Mesenchymal stem cell (in vitro differentiated cells and primary cell): ENCODE results near the gene THSD7A.

Source experiments
- DNase-seq: peaks from one replicate; pipeline ENCODE4 v3.0.0-alpha.2; 2013
- H2AFZ ChIP-seq: one replicate; pipeline ENCODE4 v1.6.1; 2013; ENCODE audit warnings: low read depth, mild to moderate bottlenecking, control low read depth, inconsistent platforms, low read length, moderate library complexity
- H2AK5ac ChIP-seq: 2 replicates; pipeline ENCODE4 v1.6.1; 2013; ENCODE audit warnings: low read length, moderate library complexity, mild to moderate bottlenecking, inconsistent platforms; ENCODE audit not compliant: severe bottlenecking
- H2BK120ac ChIP-seq: one replicate; pipeline ENCODE4 v1.6.1; 2013; ENCODE audit warnings: low read depth, mild to moderate bottlenecking, inconsistent platforms, low read length, moderate library complexity
- H2BK12ac ChIP-seq, 2 experiments: one replicate each; pipeline ENCODE4 v1.6.1; 2013; ENCODE audit warnings: inconsistent platforms in 2 of 2, low read length in 2 of 2, mild to moderate bottlenecking in 2 of 2, moderate library complexity in 2 of 2, control low read depth in 1 of 2
- H2BK15ac ChIP-seq: one replicate; pipeline ENCODE4 v1.6.1; 2013; ENCODE audit warnings: mild to moderate bottlenecking, low read depth, inconsistent platforms; ENCODE audit not compliant: poor library complexity, severe bottlenecking
- H2BK5ac ChIP-seq: 2 replicates; pipeline ENCODE4 v1.6.1; 2013; ENCODE audit warnings: low read depth, mild to moderate bottlenecking, low read length, control low read depth, inconsistent platforms; ENCODE audit not compliant: poor library complexity, severe bottlenecking
- H3K14ac ChIP-seq, 2 experiments: one replicate each; pipeline ENCODE4 v1.6.1; 2013; ENCODE audit warnings: inconsistent platforms in 2 of 2, low read length in 2 of 2, control low read depth in 1 of 2, mild to moderate bottlenecking in 1 of 2, moderate library complexity in 1 of 2
- H3K18ac ChIP-seq, 2 experiments: one replicate each; pipeline ENCODE4 v1.6.1; 2013; ENCODE audit warnings: inconsistent platforms in 2 of 2, low read length in 2 of 2, control low read depth in 1 of 2, low read depth in 1 of 2, mild to moderate bottlenecking in 1 of 2
- H3K23ac ChIP-seq, 2 experiments: one replicate each; pipeline ENCODE4 v1.6.1; 2013; ENCODE audit warnings: inconsistent platforms in 2 of 2, low read length in 2 of 2, mild to moderate bottlenecking in 2 of 2, moderate library complexity in 2 of 2, control low read depth in 1 of 2
- H3K27ac ChIP-seq: 2 replicates; pipeline ENCODE4 v1.5.1; 2013; ENCODE audit warnings: mild to moderate bottlenecking, moderate library complexity, low read length, control low read depth, inconsistent platforms; ENCODE audit not compliant: poor library complexity, severe bottlenecking
- H3K27me3 ChIP-seq, 2 experiments: 2 replicates each; pipeline versions ENCODE4 v1.6.1 to v1.7.0; 2013; ENCODE audit warnings: low read length in 2 of 2, mild to moderate bottlenecking in 2 of 2, moderate library complexity in 2 of 2, control low read depth in 1 of 2, inconsistent platforms in 1 of 2; ENCODE audit not compliant: control insufficient read depth in 1 of 2, insufficient read depth in 1 of 2
- H3K36me3 ChIP-seq, 2 experiments: 2 replicates each; pipeline versions ENCODE4 v1.6.1 to v1.7.0; 2013; ENCODE audit warnings: low read length in 2 of 2, control low read depth in 1 of 2, inconsistent platforms in 1 of 2, low read depth in 1 of 2, mild to moderate bottlenecking in 1 of 2; ENCODE audit not compliant: insufficient read depth in 2 of 2, control insufficient read depth in 1 of 2
- H3K4ac ChIP-seq, 2 experiments: one replicate each; pipeline ENCODE4 v1.6.1; 2013; ENCODE audit warnings: inconsistent platforms in 2 of 2, low read length in 2 of 2, mild to moderate bottlenecking in 2 of 2, moderate library complexity in 2 of 2, control low read depth in 1 of 2, low read depth in 1 of 2
- H3K4me1 ChIP-seq: 2 replicates; pipeline ENCODE4 v1.6.1; 2013; ENCODE audit warnings: low read depth, low read length, control low read depth; ENCODE audit not compliant: control insufficient read depth, insufficient read depth
- H3K4me2 ChIP-seq: 2 replicates; pipeline ENCODE4 v1.6.1; 2013; ENCODE audit warnings: low read length, mild to moderate bottlenecking, inconsistent platforms; ENCODE audit not compliant: poor library complexity, severe bottlenecking
- H3K4me3 ChIP-seq, 2 experiments: 2 replicates each; pipeline versions ENCODE4 v1.5.1 to v1.7.0; 2013; ENCODE audit warnings: low read length in 2 of 2, mild to moderate bottlenecking in 2 of 2, control low read depth in 1 of 2, low read depth in 1 of 2; ENCODE audit not compliant: insufficient read depth in 1 of 2
- H3K79me1 ChIP-seq: replicated peaks from 2 replicates; pipeline ENCODE4 v1.6.1; 2013; ENCODE audit warnings: mild to moderate bottlenecking, control low read depth, low read length, inconsistent platforms; ENCODE audit not compliant: poor library complexity, severe bottlenecking
- H3K9ac ChIP-seq: 2 replicates; pipeline ENCODE4 v1.7.0; 2013; ENCODE audit warnings: mild to moderate bottlenecking, low read length, moderate library complexity
- H3K9me3 ChIP-seq: 2 replicates; pipeline ENCODE4 v1.7.0; 2013; ENCODE audit warnings: mild to moderate bottlenecking, low read length; ENCODE audit not compliant: control insufficient read depth
- H4K8ac ChIP-seq: one replicate; pipeline ENCODE4 v1.6.1; 2013; ENCODE audit warnings: inconsistent platforms, mild to moderate bottlenecking, low read length, moderate library complexity
- H4K91ac ChIP-seq: one replicate; pipeline ENCODE4 v1.6.1; 2013; ENCODE audit warnings: mild to moderate bottlenecking, low read length, inconsistent platforms
- WGBS: methylation state at CpG from one replicate; pipeline ENCODE4 v1.1.7; 2013; ENCODE audit warnings: mixed read lengths; 5-methylcytosine and 5-hydroxymethylcytosine counted together

Gene THSD7A

GRCh38 chr7:11541330-11541729, 290.7 kb downstream of the THSD7A start:
- Histone ChIP-seq H3K4me1 (no peaks in the 10 kb centered on the region), H2BK12ac (peak overlapping the region in 1 of 2 experiments; percentile 85), H2BK120ac (no peak overlapping the region), H4K8ac (no peak overlapping the region), H2BK15ac (no peak overlapping the region), H3K23ac (no peak overlapping the region), H3K9ac (no peak overlapping the region), H2AK5ac (no peak overlapping the region), H3K4me3 (no peak overlapping the region), H3K18ac (no peak overlapping the region), H3K36me3 (no peaks in the 10 kb centered on the region), H3K27me3 (peaks cover 0 to 7% of the 10 kb centered on the region in 2 experiments), H3K4ac (peak overlapping the region in 1 of 2 experiments; percentile 76), H4K91ac (no peak overlapping the region), H2AFZ (no peak overlapping the region), H3K4me2 (no peak overlapping the region), H2BK5ac (no peak overlapping the region), H3K9me3 (peaks cover 15% of the 10 kb centered on the region), H3K27ac (no peak overlapping the region), H3K14ac (no peak overlapping the region), H3K79me1 (no peaks in the 10 kb centered on the region)
- WGBS, result 68% methylated on average over 7 of the region's 8 CpGs
- peak; percentile 66 for DNase-seq

GRCh38 chr7:11540271-11540761, 291.7 kb downstream of the THSD7A start:
- Histone ChIP-seq H3K9me3 (peaks cover 12% of the 10 kb centered on the region), H3K14ac (no peak overlapping the region), H3K27me3 (peaks cover 0 to 5% of the 10 kb centered on the region in 2 experiments), H3K36me3 (no peaks in the 10 kb centered on the region), H3K4me3 (peak overlapping the region in 1 of 2 experiments; percentile 13), H3K4me2 (no peak overlapping the region), H3K27ac (peak overlapping the region; percentile 11), H3K79me1 (no peaks in the 10 kb centered on the region), H2BK15ac (no peak overlapping the region), H4K8ac (no peak overlapping the region), H3K9ac (peak overlapping the region; percentile 10), H2BK12ac (no peak overlapping the region), H2AFZ (no peak overlapping the region), H2AK5ac (no peak overlapping the region), H3K4ac (no peak overlapping the region), H2BK120ac (no peak overlapping the region), H3K4me1 (no peaks in the 10 kb centered on the region), H3K23ac (no peak overlapping the region), H4K91ac (no peak overlapping the region), H2BK5ac (no peak overlapping the region), H3K18ac (no peak overlapping the region)
- DNase-seq, result peak; percentile 86
- 0% methylated on average over 3 of the region's 3 CpGs for WGBS

GRCh38 chr7:11539853-11540252, 292.1 kb downstream of the THSD7A start:
- Histone ChIP-seq H2BK15ac (no peak overlapping the region), H3K27me3 (peaks cover 0 to 4% of the 10 kb centered on the region in 2 experiments), H2BK120ac (no peak overlapping the region), H2AFZ (no peak overlapping the region), H3K23ac (no peak overlapping the region), H3K79me1 (no peaks in the 10 kb centered on the region), H3K27ac (no peak overlapping the region), H2AK5ac (no peak overlapping the region), H3K4me2 (no peak overlapping the region), H4K91ac (no peak overlapping the region), H3K18ac (no peak overlapping the region), H3K36me3 (no peaks in the 10 kb centered on the region), H3K4me3 (peak overlapping the region in 1 of 2 experiments; percentile 13), H3K14ac (no peak overlapping the region), H3K9ac (peak overlapping the region; percentile 10), H2BK5ac (no peak overlapping the region), H2BK12ac (no peak overlapping the region), H3K4ac (no peak overlapping the region), H3K4me1 (no peaks in the 10 kb centered on the region), H4K8ac (no peak overlapping the region), H3K9me3 (peaks cover 12% of the 10 kb centered on the region)
- WGBS, result 38% methylated on average over 1 of the region's 3 CpGs
- DNase-seq, result no peak

- Histone ChIP-seq H4K91ac (no peak overlapping the region), H2BK5ac (no peak overlapping the region), H4K8ac (no peak overlapping the region), H3K27me3 (peaks cover 0 to 4% of the 10 kb centered on the region in 2 experiments), H3K4ac (no peak overlapping the region), H3K36me3 (no peaks in the 10 kb centered on the region), H3K14ac (no peak overlapping the region), H3K27ac (no peak overlapping the region), H3K4me2 (no peak overlapping the region), H2AK5ac (no peak overlapping the region), H3K9me3 (peaks cover 12% of the 10 kb centered on the region), H2AFZ (no peak overlapping the region), H3K18ac (no peak overlapping the region), H2BK120ac (peak overlapping the region; percentile 54), H3K4me1 (peaks cover 1% of the 10 kb centered on the region), H3K23ac (no peak overlapping the region), H3K9ac (no peak overlapping the region), H3K4me3 (no peak overlapping the region), H3K79me1 (no peaks in the 10 kb centered on the region), H2BK12ac (no peak overlapping the region), H2BK15ac (no peak overlapping the region)
- no peak for DNase-seq
- WGBS, result 75% methylated on average over 1 of the region's 1 CpG
These were observed 293.2 kb downstream of the THSD7A start for GRCh38 chr7:11538751-11539299.
